Nucleus accumbens (tissue), 56 donors: ENCODE measurements around the gene SMIM34.
"Not testable (repeated sequence)": the region's sequence is repeated elsewhere in the genome, so short reads cannot be mapped to it uniquely, and the experiment has no call there.

Experiments used
- DNase-seq, 56 donors: peaks; one replicate each; lab custom pipeline; 2025; lab: John Stamatoyannopoulos, UW

Gene SMIM34, protein sequence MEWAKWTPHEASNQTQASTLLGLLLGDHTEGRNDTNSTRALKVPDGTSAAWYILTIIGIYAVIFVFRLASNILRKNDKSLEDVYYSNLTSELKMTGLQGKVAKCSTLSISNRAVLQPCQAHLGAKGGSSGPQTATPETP

DNA sequence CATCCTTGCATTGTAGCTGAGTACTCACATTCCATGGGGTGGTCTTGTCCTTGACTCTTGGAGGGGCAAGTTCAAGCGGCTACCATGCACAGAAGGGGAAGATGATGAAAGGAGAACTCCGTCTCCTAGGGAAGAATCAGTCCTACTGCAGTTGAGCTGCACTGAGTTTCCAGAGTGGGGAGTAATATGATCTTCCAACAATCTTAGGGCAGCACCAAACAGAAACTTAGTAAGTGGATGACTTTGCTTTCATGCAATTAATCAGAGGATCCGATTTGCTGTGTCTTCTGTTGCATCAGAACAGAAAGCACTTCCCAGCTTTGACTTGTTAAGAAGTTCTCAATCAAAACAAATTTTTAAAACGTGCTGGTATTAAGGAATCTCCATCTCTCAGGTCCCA, at the start of gene SMIM34:
TSS of gene SMIM34 (minus strand) at position 147 of the 400 bp plus-strand sequence. CDS start at position 35, 112 bp downstream.
- DNase-seq, result not testable (repeated sequence)

DNA sequence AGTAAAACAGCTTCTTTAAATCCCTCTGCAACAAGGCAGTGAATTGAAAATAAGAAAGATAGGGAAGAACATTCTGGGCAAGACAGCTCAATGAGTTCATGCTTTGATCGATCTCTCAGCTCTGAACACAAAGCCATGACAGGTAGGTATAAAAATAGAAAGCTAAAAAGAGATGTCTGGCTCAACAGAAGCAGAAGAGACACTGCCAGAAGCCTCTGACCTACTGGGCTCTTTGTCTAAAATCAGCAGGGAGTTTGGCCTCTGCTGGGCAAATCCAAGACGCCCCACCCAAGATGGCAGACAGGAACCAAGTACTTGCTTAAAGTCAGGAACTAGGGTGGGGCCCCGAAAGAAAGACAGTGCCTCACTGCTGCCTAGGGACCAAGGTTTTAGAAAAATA, 43.6 kb upstream of the SMIM34 start:
- not testable (repeated sequence) for DNase-seq

DNA sequence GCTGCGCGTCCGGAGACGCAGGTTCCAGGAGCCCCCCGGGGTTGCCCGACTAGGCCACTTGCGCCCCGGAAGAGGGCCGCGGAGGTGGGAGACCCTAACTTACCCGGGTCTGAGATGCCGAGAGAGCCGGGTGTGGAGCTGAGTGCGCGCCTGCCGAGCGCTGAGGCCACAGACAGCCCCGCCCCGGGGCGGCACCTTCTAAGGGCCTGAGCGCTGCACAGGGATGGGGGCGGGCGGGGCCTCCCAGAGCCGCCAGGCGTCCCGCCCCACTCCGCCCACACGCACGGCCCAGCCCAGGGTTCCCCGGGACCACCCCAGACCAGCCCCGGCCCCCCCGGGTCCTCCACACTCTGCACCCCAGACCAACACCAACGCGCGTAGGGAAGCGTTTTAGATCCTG, 35.7 kb upstream of the SMIM34 start:
- not testable (repeated sequence) for DNase-seq

DNA sequence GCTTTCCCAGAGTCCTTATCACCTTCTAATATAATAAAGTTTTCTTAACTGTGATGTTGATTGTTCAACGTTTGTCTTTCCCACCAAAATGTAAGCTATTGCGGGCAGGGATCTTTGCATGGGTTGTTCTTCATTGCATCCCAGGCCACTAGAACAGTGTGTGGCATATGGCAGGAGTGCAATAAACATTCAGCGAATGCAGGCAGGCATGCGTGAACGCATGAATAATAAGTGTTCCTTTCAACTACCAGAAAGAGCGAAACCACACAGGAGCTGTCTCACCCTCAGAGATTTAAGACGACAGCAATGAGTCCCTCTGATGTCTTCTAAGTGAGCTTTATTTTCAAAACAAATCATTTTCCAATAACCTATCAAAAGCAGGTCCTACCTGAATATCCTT, 34.5 kb upstream of the SMIM34 start:
- not testable (repeated sequence) for DNase-seq

DNA sequence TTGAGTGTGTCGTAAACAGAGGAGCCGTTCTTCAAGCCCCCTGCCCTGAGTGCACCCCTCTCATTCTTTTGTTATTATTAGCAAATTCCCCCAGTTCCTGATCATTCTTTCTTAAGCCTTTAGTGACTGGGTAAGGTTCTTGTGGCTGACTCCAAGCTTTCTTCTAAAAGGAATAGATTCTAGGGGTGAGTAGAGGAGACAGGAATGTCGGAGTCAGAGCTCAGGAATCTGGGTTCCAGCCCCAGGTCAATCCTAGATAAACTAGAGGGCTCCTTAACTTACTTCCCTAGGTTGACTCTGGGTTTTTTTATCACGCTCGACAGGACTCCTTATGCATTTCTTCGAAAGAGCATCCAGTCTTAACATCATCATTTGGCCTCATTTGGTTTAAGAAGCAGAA, 32.4 kb upstream of the SMIM34 start:
- DNase-seq, result not testable (repeated sequence)

DNA sequence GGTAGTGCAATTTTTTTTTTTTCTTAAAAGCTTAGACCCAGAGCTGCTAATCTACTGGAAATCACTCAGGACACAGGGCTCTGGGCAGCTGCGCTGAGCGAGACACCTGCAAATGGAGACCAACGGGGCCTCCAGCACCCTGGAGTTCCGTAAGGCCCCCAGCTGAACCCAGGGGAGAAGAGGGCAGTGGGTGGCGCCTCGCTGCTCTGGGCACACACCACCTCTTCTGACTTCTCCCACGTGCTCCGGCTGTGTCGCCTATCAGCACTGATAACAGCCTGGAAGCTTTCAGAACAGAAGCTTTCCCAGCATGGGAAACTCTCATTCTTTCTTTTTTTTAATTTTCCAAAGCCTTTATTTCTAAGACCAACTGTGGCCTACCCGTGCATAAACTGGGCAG, 31.9 kb upstream of the SMIM34 start:
- not testable (repeated sequence) for DNase-seq

DNA sequence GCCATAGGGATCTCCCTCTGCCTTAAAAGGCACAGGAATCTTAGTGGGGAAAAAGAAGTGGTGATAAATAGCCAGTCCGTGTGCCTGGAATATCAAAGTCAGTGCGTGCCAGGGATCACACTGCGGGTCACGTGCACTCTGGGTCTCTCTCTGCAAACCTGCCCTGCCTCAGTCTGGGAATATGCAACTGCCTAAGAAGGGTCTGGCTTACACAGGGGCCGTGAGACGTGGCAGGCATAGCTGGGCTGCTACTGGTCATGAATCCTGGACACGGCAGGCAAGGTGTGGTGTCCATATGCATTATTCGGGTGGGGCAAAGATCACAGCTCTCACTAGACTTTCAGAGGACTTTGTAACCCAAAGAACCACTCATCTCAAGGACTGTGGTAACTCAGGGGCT, 23.3 kb upstream of the SMIM34 start:
- DNase-seq, result not testable (repeated sequence)

DNA sequence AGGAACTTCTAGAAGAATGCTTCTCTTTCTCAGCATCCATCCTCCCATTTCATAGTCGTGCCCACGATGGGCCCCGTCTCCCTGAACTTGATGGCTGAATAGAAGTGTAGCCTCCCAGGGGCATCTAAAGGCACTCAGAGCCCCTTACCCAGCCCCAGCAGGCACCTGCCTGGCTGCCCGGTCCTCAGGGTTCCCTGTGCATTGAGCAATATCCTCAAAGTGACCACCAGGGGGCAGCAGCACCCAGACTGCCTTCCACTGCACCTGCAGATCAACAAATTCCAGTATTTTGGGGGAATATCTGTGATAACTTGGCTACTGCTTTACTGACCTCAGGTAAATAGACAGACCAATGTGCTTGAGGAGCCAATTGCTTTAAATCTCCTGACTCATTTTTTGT, 19.7 kb upstream of the SMIM34 start:
- DNase-seq, result not testable (repeated sequence)

DNA sequence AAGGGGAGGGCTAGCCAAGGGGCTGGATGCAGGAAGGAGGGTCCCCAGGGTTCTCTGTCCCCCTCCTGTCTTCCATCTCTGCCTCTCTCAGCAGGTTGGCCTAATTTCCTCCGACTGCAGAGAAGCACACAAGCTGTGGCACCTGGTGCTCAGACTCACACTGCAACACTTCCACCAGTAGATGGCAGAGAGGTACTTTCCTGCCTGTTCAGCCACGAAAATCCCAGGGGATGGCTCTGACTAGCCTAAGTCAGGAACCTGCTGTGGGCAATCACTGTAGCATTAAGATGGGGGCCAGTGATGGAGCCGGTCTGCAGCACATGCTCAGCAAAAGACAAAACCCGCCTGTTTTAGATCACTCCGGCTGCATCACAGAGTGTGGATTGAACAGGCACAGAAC, 6.0 kb upstream of the SMIM34 start:
- DNase-seq, result not testable (repeated sequence)

DNA sequence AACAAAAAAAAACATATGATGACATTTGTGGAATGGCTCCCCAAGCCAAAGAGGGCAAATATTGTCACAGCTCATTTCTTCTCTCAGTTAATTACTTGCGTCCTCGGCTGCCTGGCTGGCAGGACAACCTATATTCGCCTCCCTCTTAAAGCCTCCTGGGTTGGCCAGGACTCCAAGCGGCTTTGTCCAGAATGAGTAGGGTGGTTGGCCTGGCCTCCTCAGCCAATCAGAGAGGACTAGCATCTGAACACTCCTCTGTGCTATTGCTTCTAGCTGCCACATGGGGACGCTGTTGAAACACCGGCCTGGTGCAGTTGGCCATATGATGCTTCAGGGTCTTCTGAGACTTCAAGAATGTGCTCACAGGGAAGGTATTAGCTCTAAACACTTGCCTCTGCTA, 4.7 kb upstream of the SMIM34 start:
- not testable (repeated sequence) for DNase-seq

DNA sequence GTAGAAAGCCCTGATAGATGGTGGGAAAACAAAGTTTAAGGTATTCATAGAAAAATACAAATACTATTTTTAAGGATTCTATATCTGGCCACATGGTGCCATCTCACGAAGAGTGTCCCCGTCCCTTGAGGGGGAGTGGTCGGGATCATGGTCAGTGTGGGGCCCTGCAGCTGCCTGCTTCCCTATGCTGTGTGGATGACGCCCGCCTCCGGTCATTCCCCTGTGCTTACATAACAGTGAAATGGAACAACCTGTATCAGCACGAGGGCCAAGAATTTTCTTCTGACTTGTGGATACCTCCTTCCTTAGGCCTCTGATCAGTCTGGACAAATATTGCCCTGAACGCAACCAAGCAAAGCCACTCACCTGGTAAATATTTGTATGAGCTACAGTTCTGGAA, 3.6 kb upstream of the SMIM34 start:
- not testable (repeated sequence) for DNase-seq

DNA sequence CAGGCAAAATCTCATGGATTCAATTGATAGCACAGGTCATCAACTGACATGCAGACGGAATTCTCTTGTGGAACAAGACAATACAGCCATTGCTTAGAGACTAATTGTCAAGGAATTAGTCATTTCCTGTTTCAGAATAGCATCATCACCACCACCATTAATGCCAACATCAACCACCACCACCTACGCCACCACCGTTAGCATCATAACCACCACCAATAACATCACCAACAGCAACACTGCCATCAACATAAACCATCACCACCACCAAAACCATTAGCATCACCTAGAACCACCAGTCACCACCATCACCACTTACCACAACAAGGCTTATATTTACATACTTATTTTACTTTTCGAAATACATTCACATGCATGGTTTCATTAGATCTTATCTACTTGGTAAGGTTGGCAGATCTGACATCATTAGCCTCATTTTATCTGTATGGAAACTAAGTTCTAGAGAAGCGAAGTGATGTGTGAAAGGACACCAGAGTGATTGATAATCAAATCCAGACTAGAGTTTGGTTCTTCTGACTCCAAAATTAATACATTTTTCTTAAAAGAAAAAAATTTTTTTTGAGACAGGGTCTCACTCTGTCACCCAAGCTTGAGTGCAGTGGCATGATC, 6.2 kb downstream of the SMIM34 start:
- DNase-seq, result not testable (repeated sequence)

DNA sequence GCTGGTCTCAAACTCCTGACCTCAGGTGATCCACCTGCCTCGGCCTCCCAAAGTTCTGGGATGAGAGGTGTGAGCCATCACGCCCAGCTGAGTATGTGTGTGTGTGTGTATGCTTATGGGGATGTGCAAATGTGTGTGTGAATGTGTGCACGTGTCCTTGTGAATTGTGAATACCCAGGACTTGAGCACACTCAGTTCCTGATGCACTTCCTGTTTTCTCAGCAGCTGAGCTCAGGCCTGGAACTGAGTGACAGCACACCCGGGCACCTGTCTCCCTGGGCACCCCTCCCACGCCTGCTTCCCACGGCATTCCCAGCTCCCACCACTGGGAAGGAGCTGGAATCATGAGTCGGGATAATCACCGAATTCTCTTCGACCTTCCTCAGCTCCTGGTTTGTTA, 16.5 kb downstream of the SMIM34 start:
- not testable (repeated sequence) for DNase-seq

DNA sequence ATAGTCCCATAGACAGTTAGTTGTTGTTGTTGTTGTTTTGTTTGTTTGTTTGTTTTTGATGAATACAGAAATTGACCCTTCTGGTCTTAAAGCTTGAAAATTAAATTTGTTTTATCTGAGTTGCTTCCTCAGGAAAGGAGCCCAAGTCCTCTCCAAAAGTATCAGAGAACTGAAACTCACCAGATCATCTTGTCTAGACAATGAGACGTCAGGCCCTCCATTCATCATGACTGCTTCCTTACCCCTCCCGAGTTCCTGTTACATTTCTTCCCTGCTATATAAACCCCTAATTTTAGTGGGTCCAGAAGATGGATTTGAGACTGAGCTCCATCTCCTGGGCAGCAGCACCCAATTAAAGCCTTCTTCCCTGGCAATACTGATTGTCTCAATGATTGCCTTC, 17.1 kb downstream of the SMIM34 start:
- not testable (repeated sequence) for DNase-seq

DNA sequence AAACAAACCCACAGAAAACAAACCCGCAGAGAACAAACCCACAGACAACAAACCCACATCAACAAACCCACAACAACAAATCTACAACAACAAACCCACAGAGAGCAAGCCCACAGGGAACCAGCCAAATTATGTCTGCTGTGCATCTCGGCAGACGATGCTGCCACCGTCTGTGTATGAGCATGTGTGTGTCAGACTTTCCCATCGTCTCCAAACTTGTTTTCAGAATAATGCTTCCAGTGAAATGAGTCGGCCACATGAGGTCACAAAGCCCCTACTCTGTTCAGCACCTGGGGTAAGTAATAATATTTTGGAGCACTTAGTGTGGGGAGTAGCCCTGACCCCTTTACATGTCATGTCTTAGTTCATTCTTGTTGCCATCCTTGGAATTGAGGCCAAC, 17.6 kb downstream of the SMIM34 start:
- not testable (repeated sequence) for DNase-seq

DNA sequence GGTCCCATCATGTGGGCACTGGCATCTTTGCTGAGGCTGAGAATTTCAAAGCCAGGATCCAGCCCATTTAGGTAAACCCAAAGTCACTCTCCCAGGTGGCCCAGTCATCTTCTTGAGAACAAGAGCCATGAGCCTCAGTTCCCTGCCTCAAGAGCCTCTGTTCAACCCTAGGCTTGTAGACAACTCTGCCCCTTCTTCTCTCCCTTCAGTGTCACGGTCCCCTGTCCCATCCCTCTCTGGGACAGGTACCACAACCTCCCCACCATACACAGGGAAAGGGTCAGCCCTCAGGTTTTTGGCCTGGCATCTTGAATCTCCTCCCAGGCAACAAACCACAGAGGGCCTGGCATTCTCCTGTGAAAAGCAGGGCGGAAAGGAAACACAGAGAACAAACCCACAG, 18.1 kb downstream of the SMIM34 start:
- not testable (repeated sequence) for DNase-seq

DNA sequence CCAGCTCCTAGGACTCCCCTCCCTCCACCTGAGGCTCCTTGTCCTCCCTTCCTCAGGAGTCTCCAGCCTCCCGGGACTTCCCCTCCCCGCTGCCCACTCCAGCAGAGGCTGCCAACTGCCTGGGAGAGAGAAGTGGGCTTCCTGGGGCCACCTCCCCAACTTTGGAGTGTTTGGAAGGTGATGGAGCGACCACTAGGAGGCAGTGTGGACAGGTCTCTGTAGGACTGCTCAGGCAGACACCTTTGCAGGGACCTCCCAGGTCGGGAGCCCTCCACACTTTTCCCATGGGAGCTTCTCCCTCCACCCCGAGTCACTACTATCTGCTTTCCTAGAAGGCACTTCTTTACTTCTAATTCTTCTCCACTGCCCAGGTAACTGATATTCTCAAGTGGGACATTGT, 19.0 kb downstream of the SMIM34 start:
- not testable (repeated sequence) for DNase-seq

DNA sequence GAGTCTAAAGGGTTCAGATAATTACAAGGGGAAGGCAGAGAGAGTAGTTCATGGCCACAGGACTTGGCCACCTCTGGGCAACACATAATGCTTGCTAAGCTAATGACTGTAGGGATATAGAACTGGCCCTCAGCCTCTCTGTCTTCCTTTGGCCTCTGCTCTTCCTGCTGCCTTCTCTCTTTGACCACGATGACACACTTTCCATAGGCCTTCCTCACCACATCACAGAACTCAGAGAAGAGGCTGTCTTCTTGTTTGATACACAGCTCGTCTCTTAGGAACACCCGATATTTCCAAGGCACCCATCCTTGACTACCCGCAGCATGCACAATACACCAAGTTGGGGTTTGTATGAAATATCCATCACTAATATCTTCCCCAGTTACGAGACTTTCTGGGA, 23.2 kb downstream of the SMIM34 start:
- DNase-seq, result not testable (repeated sequence)

DNA sequence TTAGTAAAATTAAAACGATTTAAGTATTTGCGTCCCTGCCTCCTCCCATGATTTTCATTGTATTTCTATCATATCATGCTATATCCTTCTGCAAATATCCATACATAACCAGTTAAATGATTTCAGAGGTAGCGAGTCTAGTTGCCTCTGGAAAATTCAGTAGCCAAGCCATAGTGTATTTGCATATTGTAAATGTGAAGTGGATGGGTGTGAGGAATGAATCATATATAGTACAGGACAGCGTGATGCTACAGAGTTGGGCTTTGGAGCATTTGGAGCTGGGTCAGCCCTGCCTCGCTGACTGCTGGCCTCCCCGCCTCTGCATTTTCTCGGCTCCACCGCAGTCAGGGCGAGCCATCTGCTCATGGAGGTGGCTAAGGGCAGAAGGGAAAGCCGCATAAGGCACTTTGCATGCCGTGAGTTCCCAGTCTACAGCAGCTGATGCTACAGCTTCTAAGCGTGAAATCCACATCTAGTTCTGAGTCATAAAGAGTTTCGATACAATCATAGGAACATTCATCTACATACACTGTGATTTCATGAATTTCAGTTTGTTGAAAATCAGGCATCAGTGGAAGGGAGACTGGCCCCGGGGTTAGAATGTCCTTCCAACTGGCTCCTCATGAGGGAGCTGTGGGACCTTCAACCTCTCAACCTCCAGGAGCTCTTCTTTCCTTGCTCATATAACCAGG, 39.9 kb downstream of the SMIM34 start:
- not testable (repeated sequence) for DNase-seq

DNA sequence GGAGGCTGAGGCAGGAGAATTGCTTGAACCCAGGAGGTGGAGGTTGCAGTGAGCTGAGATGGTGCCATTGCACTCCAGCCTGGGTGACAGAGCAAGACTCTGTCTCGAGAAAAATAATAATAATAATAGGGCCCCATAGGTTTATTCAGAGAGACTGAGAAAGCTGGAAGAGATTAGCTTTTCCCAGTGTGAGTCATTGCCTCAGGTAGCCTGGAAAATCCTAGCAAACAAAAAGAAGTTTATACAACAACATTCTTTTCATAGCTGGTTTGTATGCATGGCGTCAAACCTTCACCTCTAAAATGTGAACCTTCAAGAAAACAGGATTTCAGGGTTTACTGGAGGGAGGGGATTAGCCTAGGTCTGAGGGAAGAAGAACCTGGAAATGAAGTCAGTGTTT, 40.6 kb downstream of the SMIM34 start:
- DNase-seq, result not testable (repeated sequence)

DNA sequence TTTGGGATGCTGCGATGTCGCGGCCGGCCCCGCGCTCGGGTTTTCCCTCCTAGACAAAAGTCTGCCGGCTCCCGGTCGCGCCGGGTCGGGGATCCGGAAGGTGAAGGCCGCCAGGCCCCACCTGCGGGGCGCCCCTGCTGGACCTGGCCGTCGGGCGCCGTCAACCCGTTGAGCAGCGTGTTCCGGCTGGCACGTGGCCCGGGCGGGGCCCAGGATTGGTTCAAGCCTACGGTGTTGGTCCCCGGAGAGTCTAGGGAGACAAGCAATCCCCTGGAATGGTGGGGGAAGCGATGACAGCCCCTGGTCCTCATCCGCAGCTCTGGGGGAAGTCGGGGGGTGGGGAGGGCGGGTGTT, 48.2 kb downstream of the SMIM34 start:
- not testable (repeated sequence) for DNase-seq
